SK-N-MC (cell line): ENCODE data around the gene GIMAP4.
"Not testable (repeated sequence)": the region's sequence is repeated elsewhere in the genome, so short reads cannot be mapped to it uniquely, and the experiment has no call there.

Experiments used
- DNase-seq: peaks from one replicate; pipeline ENCODE4 v3.0.0-alpha.2; 2011; ENCODE audit warnings: low read depth, low spot score
- H3K27ac ChIP-seq: fragments of 200-600 bp; sonication (generic); 2 replicates; pipeline ENCODE4 v1.5.1; 2016; ENCODE audit warnings: mixed run types
- H3K36me3 ChIP-seq: fragments of 200-600 bp; sonication (generic); 2 replicates; pipeline ENCODE4 v1.6.1; 2017; ENCODE audit warnings: antibody characterized with exemption, low read length, mixed read lengths; ENCODE audit not compliant: insufficient read depth
- H3K4me3 ChIP-seq: fragments of 200-600 bp; sonication (generic); 2 replicates; pipeline ENCODE4 v1.5.1; 2016
- H3K9ac ChIP-seq: fragments of 200-600 bp; sonication (generic); 2 replicates; pipeline ENCODE4 v1.8.0; 2017; ENCODE audit warnings: mixed run types, mixed read lengths; ENCODE audit not compliant: insufficient read length
- H3K9me3 ChIP-seq: fragments of 200-600 bp; sonication (generic); 2 replicates; pipeline ENCODE4 v1.6.1; 2017; ENCODE audit warnings: low read depth, mild to moderate bottlenecking, antibody characterized with exemption, low read length, moderate library complexity, mixed read lengths
- EZH2 ChIP-seq: fragments of 200-600 bp; sonication (generic); IDR thresholded peaks from one replicate; pipeline ENCODE4 v1.6.1; 2017; ENCODE audit warnings: antibody characterized with exemption
- FOXP2 ChIP-seq: optimal IDR thresholded peaks from 2 replicates; pipeline ENCODE3; 2011; ENCODE audit warnings: mild to moderate bottlenecking, moderate library complexity; ENCODE audit not compliant: insufficient read depth; ENCODE audit errors: extremely low read length, control extremely low read depth
- POLR2AphosphoS5 ChIP-seq: IDR thresholded peaks from 2 replicates; pipeline ENCODE4 v1.6.1; 2012; ENCODE audit warnings: mild to moderate bottlenecking, low read depth, low read length, borderline replicate concordance

The GIMAP4 gene

DNA sequence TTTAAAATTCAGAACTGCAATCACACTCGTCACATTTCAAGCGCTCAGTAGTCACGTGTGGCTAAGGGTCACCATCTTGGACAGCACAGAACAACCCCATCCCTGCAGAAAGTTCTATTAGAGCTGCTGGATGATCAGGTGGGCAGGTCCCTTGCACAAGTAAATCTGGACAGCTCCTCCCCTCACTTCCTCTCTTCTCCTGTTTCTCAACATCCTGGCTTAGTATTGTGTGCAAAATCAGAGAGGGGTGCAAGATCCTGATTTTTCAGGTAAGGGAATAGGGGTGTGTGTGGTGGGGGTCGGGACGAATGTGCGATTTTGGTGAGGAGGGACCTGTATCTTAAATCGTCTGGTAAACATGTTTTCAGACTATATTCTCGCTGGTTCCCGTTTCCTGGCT is at the start of gene GIMAP4:
TSS of gene GIMAP4 (plus strand) at position 222 of the 400 bp plus-strand sequence. CDS start 2,512 bp downstream, outside the sequence.
- no peak for DNase-seq
- Histone ChIP-seq H3K9me3 (no peaks in the 10 kb centered on the region), H3K27ac (no peak within 1 kb of the TSS), H3K36me3 (no peaks in the 10 kb centered on the region), H3K9ac (no peak within 1 kb of the TSS), H3K4me3 (no peak within 1 kb of the TSS)
- TF ChIP-seq POLR2AphosphoS5: no peak
- TF ChIP-seq EZH2: no peak
- TF ChIP-seq FOXP2: no peak

DNA sequence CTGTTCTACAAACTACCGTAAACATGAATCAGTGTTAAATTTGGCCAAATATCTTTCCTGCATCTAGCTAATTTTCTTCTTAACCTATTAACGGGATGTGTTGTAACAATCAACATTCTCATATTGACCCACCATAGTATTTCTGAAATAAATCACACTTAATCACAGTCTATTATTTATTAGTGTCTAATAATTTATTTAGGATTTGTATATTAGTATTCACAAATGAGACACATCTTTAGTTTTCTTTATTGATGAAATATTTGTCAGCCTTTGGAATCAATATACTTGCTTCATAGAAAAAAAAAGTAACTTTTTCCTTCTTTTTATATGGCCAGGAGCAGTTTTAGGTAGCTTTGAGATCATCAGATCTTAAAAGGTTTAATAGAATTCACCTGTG is 47.9 kb upstream of the GIMAP4 start:
- Histone ChIP-seq H3K36me3 (no peaks in the 10 kb centered on the region), H3K9me3 (no peaks in the 10 kb centered on the region), H3K4me3 (no peak overlapping the region), H3K9ac (no peak overlapping the region), H3K27ac (no peak overlapping the region)
- DNase-seq: no peak
- TF ChIP-seq EZH2 (no peak), FOXP2 (no peak), POLR2AphosphoS5 (no peak)

DNA sequence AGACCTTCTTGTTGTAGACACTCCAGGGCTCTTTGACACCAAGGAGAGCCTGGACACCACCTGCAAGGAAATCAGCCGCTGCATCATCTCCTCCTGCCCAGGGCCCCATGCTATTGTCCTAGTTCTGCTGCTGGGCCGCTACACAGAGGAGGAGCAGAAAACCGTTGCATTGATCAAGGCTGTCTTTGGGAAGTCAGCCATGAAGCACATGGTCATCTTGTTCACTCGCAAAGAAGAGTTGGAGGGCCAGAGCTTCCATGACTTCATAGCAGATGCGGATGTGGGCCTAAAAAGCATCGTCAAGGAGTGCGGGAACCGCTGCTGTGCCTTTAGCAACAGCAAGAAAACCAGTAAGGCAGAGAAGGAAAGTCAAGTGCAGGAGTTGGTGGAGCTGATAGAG is 47.0 kb upstream of the GIMAP4 start:
- Histone ChIP-seq H3K9me3 (no peaks in the 10 kb centered on the region), H3K4me3 (no peak overlapping the region), H3K27ac (no peak overlapping the region), H3K36me3 (no peaks in the 10 kb centered on the region), H3K9ac (no peak overlapping the region)
- TF ChIP-seq FOXP2 (no peak), POLR2AphosphoS5 (no peak), EZH2 (no peak)
- no peak for DNase-seq

DNA sequence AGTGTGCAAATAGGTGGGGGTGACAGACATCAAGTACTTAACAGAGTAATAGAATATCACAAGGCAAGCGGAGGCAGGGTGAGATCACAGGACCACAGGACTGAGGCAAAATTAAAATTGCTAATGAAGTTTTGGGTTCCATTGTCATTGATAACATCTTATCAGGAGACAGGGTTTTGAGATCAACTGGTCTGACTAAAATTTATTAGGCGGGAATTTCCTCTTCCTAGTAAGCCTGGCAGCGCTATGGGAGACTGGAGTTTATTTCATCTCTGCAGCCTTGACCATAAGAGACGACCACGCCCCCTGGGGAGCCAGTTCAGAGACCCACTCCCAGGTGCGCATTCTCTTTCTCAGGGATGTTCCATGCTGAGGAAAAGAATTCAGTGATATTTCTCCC is 44.3 kb upstream of the GIMAP4 start:
- not testable (repeated sequence) for H3K27ac ChIP-seq, DNase-seq, H3K4me3 ChIP-seq

DNA sequence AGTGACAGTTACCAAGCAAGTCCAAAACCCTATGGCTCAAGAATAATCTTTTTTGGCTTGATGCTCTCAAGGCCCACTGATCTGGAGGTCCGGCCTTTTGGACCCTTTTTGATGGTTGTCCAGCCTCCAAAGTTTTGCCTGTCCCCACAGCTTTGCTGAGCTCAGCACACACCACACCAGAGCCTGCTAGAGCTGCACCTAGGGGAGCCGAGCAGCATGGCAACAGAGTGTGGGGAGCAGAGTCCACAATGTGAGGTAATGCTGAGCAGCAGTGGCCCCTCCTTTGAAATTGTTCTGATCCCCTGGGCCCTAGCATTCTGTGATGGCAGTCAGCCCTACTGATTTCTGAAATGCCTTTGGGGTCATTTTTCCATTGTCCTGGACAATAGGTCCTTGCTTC is 43.2 kb upstream of the GIMAP4 start:
- Histone ChIP-seq H3K36me3 (no peaks in the 10 kb centered on the region), H3K27ac (no peak overlapping the region), H3K9ac (no peak overlapping the region), H3K4me3 (no peak overlapping the region), H3K9me3 (no peaks in the 10 kb centered on the region)
- TF ChIP-seq EZH2 (no peak), FOXP2 (no peak), POLR2AphosphoS5 (no peak)
- DNase-seq: no peak

More for the DNA sequence above, 44.3 kb upstream of the GIMAP4 start:
- not testable (repeated sequence) for H3K9ac ChIP-seq, H3K36me3 ChIP-seq, H3K9me3 ChIP-seq

DNA sequence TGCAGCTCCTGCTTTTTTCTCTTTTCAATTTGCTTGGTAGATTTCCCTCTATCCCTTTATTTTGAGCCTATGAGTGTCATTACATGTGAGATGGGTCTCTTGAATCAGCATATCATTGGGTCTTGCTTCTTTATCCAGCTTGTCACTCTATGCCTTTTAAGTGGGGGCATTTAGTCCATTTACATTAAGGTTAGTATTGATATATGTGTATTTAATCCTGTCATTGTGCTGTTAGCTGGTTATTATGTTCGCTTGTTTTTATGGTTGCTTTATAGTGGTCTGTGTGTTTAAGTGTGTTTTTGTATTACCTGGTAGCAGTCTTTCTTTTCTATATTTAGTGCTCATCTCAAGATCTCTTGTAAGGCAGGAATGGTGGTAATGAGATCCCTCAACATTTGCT is 35.5 kb upstream of the GIMAP4 start:
- Histone ChIP-seq H3K4me3 (no peak overlapping the region), H3K9ac (no peak overlapping the region), H3K36me3 (no peaks in the 10 kb centered on the region), H3K9me3 (no peaks in the 10 kb centered on the region), H3K27ac (no peak overlapping the region)
- TF ChIP-seq FOXP2 (no peak), EZH2 (no peak)
- no peak for DNase-seq

DNA sequence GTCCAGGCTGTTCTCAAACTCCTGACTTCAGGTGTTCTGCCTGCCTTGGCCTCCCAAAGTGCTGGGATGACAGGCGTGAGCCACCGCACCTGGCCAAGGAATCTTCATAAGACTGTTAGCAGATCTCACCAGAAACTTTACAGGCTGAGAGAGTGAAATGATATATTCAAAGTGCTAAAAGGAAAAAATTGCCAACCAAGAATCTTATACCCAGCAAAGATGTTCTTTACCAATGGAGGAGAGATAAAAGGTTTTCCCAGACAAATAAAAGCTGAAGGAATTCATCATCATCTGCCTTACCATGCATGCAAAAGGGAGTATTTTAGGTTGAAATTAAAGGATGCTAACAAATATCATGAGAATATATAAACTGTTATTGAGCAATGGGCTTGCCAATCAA is 28.9 kb upstream of the GIMAP4 start:
- H3K4me3 ChIP-seq: no peak overlapping the region
- DNase-seq: no peak
- no peak for TF ChIP-seq EZH2
- TF ChIP-seq FOXP2: no peak
- TF ChIP-seq POLR2AphosphoS5: no peak
- no peaks in the 10 kb centered on the region for H3K36me3 ChIP-seq
- no peak overlapping the region for H3K9ac ChIP-seq
- H3K27ac ChIP-seq: no peak overlapping the region
- H3K9me3 ChIP-seq: no peaks in the 10 kb centered on the region

DNA sequence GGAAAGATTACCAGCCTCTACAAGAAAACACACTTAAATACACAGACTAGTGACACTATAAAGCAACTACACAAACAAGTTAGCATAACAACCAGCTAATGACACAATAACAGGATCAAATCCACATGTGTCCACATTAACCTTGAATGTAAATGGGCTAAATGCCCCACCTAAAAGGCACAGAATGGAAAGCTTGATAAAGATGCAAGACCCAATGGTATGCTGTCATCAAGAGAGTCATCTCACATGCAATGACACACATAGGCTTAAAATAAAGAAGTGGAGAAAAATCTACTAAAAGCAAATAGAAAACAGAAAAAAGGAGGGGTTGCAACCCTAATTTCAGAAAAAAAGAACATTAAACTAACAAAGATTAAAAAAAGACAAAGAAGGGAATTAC is 14.0 kb upstream of the GIMAP4 start:
- no peak for DNase-seq
- no peak overlapping the region for H3K27ac ChIP-seq
- H3K4me3 ChIP-seq: no peak overlapping the region
- no peaks in the 10 kb centered on the region for H3K36me3 ChIP-seq
- no peaks in the 10 kb centered on the region for H3K9me3 ChIP-seq
- H3K9ac ChIP-seq: no peak overlapping the region
- TF ChIP-seq EZH2: no peak
- TF ChIP-seq POLR2AphosphoS5: no peak
- no peak for TF ChIP-seq FOXP2

DNA sequence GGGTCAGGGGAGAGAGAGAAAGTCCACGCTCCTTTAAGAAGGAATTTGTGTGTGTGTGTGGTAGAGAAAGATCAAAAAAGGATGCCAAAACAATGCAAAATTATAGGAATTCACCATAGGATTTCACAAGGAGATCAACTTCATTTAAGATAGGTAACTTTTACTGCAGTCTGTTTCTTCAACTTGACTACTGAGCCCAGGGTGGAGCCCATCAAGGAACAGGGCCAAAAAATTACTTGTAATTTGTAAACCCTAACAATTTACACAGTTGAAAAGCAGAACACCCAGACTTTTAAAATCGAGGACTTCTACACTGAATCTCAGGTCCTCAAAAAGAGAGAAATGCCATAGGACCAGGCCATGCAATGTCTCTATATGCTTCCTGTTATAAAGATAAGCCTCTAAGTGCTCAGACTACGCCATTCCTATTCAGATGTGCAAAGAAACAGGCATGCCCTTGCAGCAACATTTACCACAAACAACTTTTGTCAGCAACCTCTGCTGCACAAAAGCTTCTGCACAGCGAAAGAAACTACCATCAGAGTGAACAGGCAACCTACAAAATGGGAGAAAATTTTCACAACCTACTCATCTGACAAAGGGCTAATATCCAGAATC is 10.6 kb upstream of the GIMAP4 start:
- TF ChIP-seq FOXP2 (no peak), POLR2AphosphoS5 (no peak), EZH2 (no peak)
- H3K4me3 ChIP-seq: no peak overlapping the region
- H3K9me3 ChIP-seq: no peaks in the 10 kb centered on the region
- no peak overlapping the region for H3K9ac ChIP-seq
- no peaks in the 10 kb centered on the region for H3K36me3 ChIP-seq
- H3K27ac ChIP-seq: no peak overlapping the region
- no peak for DNase-seq

DNA sequence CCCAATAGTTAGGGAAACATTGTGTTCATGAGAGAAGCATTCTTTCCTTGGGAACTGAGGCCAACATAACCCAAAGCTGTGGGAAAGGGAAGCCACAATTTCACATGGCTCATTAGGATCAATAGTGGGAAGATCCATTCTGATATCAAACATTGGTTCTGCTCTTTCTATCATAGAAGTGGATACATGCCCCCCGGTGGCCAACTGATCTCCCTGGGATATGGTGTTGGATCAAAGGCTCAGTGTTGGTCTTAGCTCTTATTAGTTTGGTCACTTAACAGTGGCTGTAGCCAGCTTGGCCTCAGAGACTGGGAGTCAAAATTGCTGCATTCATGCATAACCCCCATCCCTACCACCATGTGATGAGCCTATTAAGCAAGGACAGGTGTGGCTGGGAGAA is 6.7 kb upstream of the GIMAP4 start:
- H3K9me3 ChIP-seq: no peaks in the 10 kb centered on the region
- no peak overlapping the region for H3K9ac ChIP-seq
- no peak overlapping the region for H3K4me3 ChIP-seq
- no peak overlapping the region for H3K27ac ChIP-seq
- no peak for DNase-seq
- no peak for TF ChIP-seq FOXP2
- no peak for TF ChIP-seq EZH2
- no peaks in the 10 kb centered on the region for H3K36me3 ChIP-seq
